Gastrocnemius medialis (tissue), 4 donors: ENCODE measurements around the gene DOK5.

Experiments
- CTCF ChIP-seq, 5 experiments: fragments of 450-650 bp in 3 of 5; fragments of 200-600 bp in 2 of 5; sonication (generic) in 2 of 5; IDR thresholded peaks in 4 of 5; conservative IDR thresholded peaks in 1 of 5; 1 replicate in 4 of 5; 2 replicates in 1 of 5; pipeline ENCODE4 v1.5.1; 2016 to 2019; ENCODE audit warnings: antibody characterized with exemption in 5 of 5, mild to moderate bottlenecking in 3 of 5, moderate library complexity in 3 of 5
- POLR2A ChIP-seq, 2 donors: fragments of 450-650 bp; IDR thresholded peaks; one replicate each; pipeline ENCODE4 v1.6.1; 2017; ENCODE audit warnings: antibody characterized with exemption in 2 of 2, mild to moderate bottlenecking in 2 of 2, moderate library complexity in 2 of 2

- no peak for TF ChIP-seq CTCF (IDR thresholded peaks at IDR 0.05 in 4 of 5, conservative IDR thresholded peaks at IDR 0.05 in 1 of 5)
- no peak for TF ChIP-seq POLR2A (IDR thresholded peaks at IDR 0.05)
These were observed 78.6 kb downstream of the DOK5 start for GRCh38 chr20:54554006-54554405.
